Mesenchymal stem cell (in vitro differentiated cells and primary cell): Measurements from ENCODE around the gene PDE4A.
A peak's percentile ranks its signal among the peaks of the same experiment; 100 is the strongest.

Experiments
- DNase-seq: peaks from one replicate; pipeline ENCODE4 v3.0.0-alpha.2; 2013
- H2AFZ ChIP-seq: one replicate; pipeline ENCODE4 v1.6.1; 2013; ENCODE audit warnings: low read depth, mild to moderate bottlenecking, control low read depth, inconsistent platforms, low read length, moderate library complexity
- H2AK5ac ChIP-seq: 2 replicates; pipeline ENCODE4 v1.6.1; 2013; ENCODE audit warnings: low read length, moderate library complexity, mild to moderate bottlenecking, inconsistent platforms; ENCODE audit not compliant: severe bottlenecking
- H2BK120ac ChIP-seq: one replicate; pipeline ENCODE4 v1.6.1; 2013; ENCODE audit warnings: low read depth, mild to moderate bottlenecking, inconsistent platforms, low read length, moderate library complexity
- H2BK12ac ChIP-seq, 2 experiments: one replicate each; pipeline ENCODE4 v1.6.1; 2013; ENCODE audit warnings: inconsistent platforms in 2 of 2, low read length in 2 of 2, mild to moderate bottlenecking in 2 of 2, moderate library complexity in 2 of 2, control low read depth in 1 of 2
- H2BK15ac ChIP-seq: one replicate; pipeline ENCODE4 v1.6.1; 2013; ENCODE audit warnings: mild to moderate bottlenecking, low read depth, inconsistent platforms; ENCODE audit not compliant: poor library complexity, severe bottlenecking
- H2BK5ac ChIP-seq: 2 replicates; pipeline ENCODE4 v1.6.1; 2013; ENCODE audit warnings: low read depth, mild to moderate bottlenecking, low read length, control low read depth, inconsistent platforms; ENCODE audit not compliant: poor library complexity, severe bottlenecking
- H3K14ac ChIP-seq, 2 experiments: one replicate each; pipeline ENCODE4 v1.6.1; 2013; ENCODE audit warnings: inconsistent platforms in 2 of 2, low read length in 2 of 2, control low read depth in 1 of 2, mild to moderate bottlenecking in 1 of 2, moderate library complexity in 1 of 2
- H3K18ac ChIP-seq, 2 experiments: one replicate each; pipeline ENCODE4 v1.6.1; 2013; ENCODE audit warnings: inconsistent platforms in 2 of 2, low read length in 2 of 2, control low read depth in 1 of 2, low read depth in 1 of 2, mild to moderate bottlenecking in 1 of 2
- H3K23ac ChIP-seq, 2 experiments: one replicate each; pipeline ENCODE4 v1.6.1; 2013; ENCODE audit warnings: inconsistent platforms in 2 of 2, low read length in 2 of 2, mild to moderate bottlenecking in 2 of 2, moderate library complexity in 2 of 2, control low read depth in 1 of 2
- H3K27ac ChIP-seq: 2 replicates; pipeline ENCODE4 v1.5.1; 2013; ENCODE audit warnings: mild to moderate bottlenecking, moderate library complexity, low read length, control low read depth, inconsistent platforms; ENCODE audit not compliant: poor library complexity, severe bottlenecking
- H3K27me3 ChIP-seq, 2 experiments: 2 replicates each; pipeline versions ENCODE4 v1.6.1 to v1.7.0; 2013; ENCODE audit warnings: low read length in 2 of 2, mild to moderate bottlenecking in 2 of 2, moderate library complexity in 2 of 2, control low read depth in 1 of 2, inconsistent platforms in 1 of 2; ENCODE audit not compliant: control insufficient read depth in 1 of 2, insufficient read depth in 1 of 2
- H3K36me3 ChIP-seq, 2 experiments: 2 replicates each; pipeline versions ENCODE4 v1.6.1 to v1.7.0; 2013; ENCODE audit warnings: low read length in 2 of 2, control low read depth in 1 of 2, inconsistent platforms in 1 of 2, low read depth in 1 of 2, mild to moderate bottlenecking in 1 of 2; ENCODE audit not compliant: insufficient read depth in 2 of 2, control insufficient read depth in 1 of 2
- H3K4ac ChIP-seq, 2 experiments: one replicate each; pipeline ENCODE4 v1.6.1; 2013; ENCODE audit warnings: inconsistent platforms in 2 of 2, low read length in 2 of 2, mild to moderate bottlenecking in 2 of 2, moderate library complexity in 2 of 2, control low read depth in 1 of 2, low read depth in 1 of 2
- H3K4me1 ChIP-seq: 2 replicates; pipeline ENCODE4 v1.6.1; 2013; ENCODE audit warnings: low read depth, low read length, control low read depth; ENCODE audit not compliant: control insufficient read depth, insufficient read depth
- H3K4me2 ChIP-seq: 2 replicates; pipeline ENCODE4 v1.6.1; 2013; ENCODE audit warnings: low read length, mild to moderate bottlenecking, inconsistent platforms; ENCODE audit not compliant: poor library complexity, severe bottlenecking
- H3K4me3 ChIP-seq, 2 experiments: 2 replicates each; pipeline versions ENCODE4 v1.5.1 to v1.7.0; 2013; ENCODE audit warnings: low read length in 2 of 2, mild to moderate bottlenecking in 2 of 2, control low read depth in 1 of 2, low read depth in 1 of 2; ENCODE audit not compliant: insufficient read depth in 1 of 2
- H3K79me1 ChIP-seq: replicated peaks from 2 replicates; pipeline ENCODE4 v1.6.1; 2013; ENCODE audit warnings: mild to moderate bottlenecking, control low read depth, low read length, inconsistent platforms; ENCODE audit not compliant: poor library complexity, severe bottlenecking
- H3K9ac ChIP-seq: 2 replicates; pipeline ENCODE4 v1.7.0; 2013; ENCODE audit warnings: mild to moderate bottlenecking, low read length, moderate library complexity
- H3K9me3 ChIP-seq: 2 replicates; pipeline ENCODE4 v1.7.0; 2013; ENCODE audit warnings: mild to moderate bottlenecking, low read length; ENCODE audit not compliant: control insufficient read depth
- H4K8ac ChIP-seq: one replicate; pipeline ENCODE4 v1.6.1; 2013; ENCODE audit warnings: inconsistent platforms, mild to moderate bottlenecking, low read length, moderate library complexity
- H4K91ac ChIP-seq: one replicate; pipeline ENCODE4 v1.6.1; 2013; ENCODE audit warnings: mild to moderate bottlenecking, low read length, inconsistent platforms
- WGBS: methylation state at CpG from one replicate; pipeline ENCODE4 v1.1.7; 2013; ENCODE audit warnings: mixed read lengths; 5-methylcytosine and 5-hydroxymethylcytosine counted together

Gene PDE4A

DNA sequence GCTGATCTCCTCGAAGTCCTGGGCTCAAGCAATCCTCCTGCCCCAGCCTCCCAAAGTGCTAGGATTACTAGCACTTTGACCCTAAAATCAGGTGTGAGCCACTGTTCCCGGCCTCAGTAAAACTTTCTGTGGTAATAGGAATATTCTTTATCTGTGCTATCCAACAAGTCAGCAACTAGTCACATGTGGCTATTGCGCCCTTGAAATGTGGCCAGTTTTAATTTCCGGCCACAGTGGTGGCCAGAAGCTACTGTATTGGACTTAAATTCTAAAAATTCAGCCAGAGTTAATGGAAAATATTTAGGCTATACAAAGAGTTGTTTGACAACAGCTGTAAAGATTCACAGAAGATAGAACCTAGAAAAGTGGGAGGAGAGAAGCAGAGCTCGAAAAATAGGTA lies 52.9 kb downstream of the PDE4A start:
- H3K14ac ChIP-seq, result no peak overlapping the region
- no peaks in the 10 kb centered on the region for H3K27me3 ChIP-seq
- no peak overlapping the region for H2AFZ ChIP-seq
- H3K4me2 ChIP-seq, result no peak overlapping the region
- no peak overlapping the region for H3K4ac ChIP-seq
- no peaks in the 10 kb centered on the region for H3K36me3 ChIP-seq
- H3K9me3 ChIP-seq, result no peaks in the 10 kb centered on the region
- DNase-seq, result no peak
- no peak overlapping the region for H2AK5ac ChIP-seq
- H4K8ac ChIP-seq, result no peak overlapping the region
- H2BK120ac ChIP-seq, result no peak overlapping the region
- no peak overlapping the region for H3K18ac ChIP-seq
- H3K9ac ChIP-seq, result no peak overlapping the region
- no peak overlapping the region for H2BK15ac ChIP-seq
- H2BK5ac ChIP-seq, result no peak overlapping the region
- H3K4me3 ChIP-seq, result no peak overlapping the region
- H3K23ac ChIP-seq, result no peak overlapping the region
- 91% methylated on average over 4 of the region's 5 CpGs for WGBS
- H3K4me1 ChIP-seq, result no peaks in the 10 kb centered on the region
- H3K27ac ChIP-seq, result no peak overlapping the region
- no peak overlapping the region for H2BK12ac ChIP-seq
- no peaks in the 10 kb centered on the region for H3K79me1 ChIP-seq
- no peak overlapping the region for H4K91ac ChIP-seq

DNA sequence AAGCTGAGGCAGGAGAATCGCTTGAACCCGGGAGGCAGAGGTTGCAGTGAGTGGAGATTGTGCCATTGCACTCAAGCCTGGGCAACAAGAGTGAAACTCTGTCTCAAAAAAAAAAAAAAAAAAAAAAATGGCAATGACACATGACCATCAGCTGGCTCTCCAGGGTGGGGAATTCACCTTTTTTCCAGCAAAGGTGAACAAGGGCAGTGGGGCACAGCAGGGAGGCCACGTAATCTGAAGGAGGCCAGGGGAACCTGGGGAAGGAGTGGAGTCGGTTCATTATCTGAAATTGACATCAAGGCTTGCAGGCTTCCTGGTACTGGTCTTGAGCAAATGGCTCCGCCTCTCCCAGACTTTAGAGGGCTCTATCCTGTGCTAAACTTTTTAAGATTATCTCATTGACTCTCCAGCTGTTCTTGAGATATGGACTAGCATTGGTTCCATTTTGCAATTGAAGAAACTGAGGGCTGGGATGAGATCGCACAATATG lies 54.7 kb downstream of the PDE4A start:
- Histone ChIP-seq H4K91ac (no peak overlapping the region), H3K14ac (no peak overlapping the region), H3K9me3 (no peaks in the 10 kb centered on the region), H3K18ac (no peak overlapping the region), H2BK15ac (no peak overlapping the region), H3K27me3 (no peaks in the 10 kb centered on the region), H3K4me1 (peaks cover 6% of the 10 kb centered on the region), H3K4me3 (no peak overlapping the region), H3K4ac (no peak overlapping the region), H2BK120ac (no peak overlapping the region), H2AFZ (peak overlapping the region; percentile 11), H3K9ac (no peak overlapping the region), H2BK12ac (no peak overlapping the region), H3K4me2 (no peak overlapping the region), H3K36me3 (no peaks in the 10 kb centered on the region), H3K79me1 (no peaks in the 10 kb centered on the region), H2AK5ac (no peak overlapping the region), H3K23ac (no peak overlapping the region), H3K27ac (no peak overlapping the region), H4K8ac (no peak overlapping the region), H2BK5ac (no peak overlapping the region)
- DNase-seq, result no peak
- 76% methylated on average over 6 of the region's 6 CpGs for WGBS

DNA sequence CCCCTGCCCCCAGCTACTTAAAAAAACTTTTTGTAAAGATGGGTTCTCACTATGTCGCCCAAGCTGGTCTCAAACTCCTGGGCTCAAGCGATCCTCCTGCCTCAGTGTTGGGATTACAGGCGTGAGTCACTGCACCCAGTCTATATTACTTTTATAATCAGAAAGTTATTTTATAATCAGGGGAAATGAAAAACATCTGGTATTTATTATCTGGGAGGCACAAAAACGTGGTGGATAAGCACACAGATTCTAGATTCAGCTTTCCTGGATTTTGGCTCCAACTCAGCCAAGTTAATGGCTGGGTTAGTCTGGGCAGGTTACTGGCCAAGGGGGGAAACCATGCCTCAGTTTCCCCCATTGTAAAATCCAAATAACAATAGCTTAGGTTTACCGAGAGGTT lies 58.1 kb downstream of the PDE4A start:
- H3K9ac ChIP-seq, result peak overlapping the region; percentile 82
- WGBS, result 31% methylated on average over 3 of the region's 5 CpGs
- H3K9me3 ChIP-seq, result no peaks in the 10 kb centered on the region
- no peak overlapping the region for H2AK5ac ChIP-seq
- no peak overlapping the region for H2AFZ ChIP-seq
- no peak overlapping the region for H2BK5ac ChIP-seq
- peak overlapping the region in 1 of 2 experiments; percentile 70 for H3K4me3 ChIP-seq
- no peak for DNase-seq
- H3K4me2 ChIP-seq, result no peak overlapping the region
- H3K23ac ChIP-seq, result no peak overlapping the region
- no peak overlapping the region for H4K8ac ChIP-seq
- H3K4me1 ChIP-seq, result peaks cover 6% of the 10 kb centered on the region
- no peaks in the 10 kb centered on the region for H3K79me1 ChIP-seq
- peaks cover 0 to 5% of the 10 kb centered on the region in 2 experiments for H3K36me3 ChIP-seq
- no peaks in the 10 kb centered on the region for H3K27me3 ChIP-seq
- H2BK15ac ChIP-seq, result no peak overlapping the region
- H4K91ac ChIP-seq, result no peak overlapping the region
- H3K18ac ChIP-seq, result no peak overlapping the region
- H3K14ac ChIP-seq, result no peak overlapping the region
- no peak overlapping the region for H3K4ac ChIP-seq
- H3K27ac ChIP-seq, result no peak overlapping the region
- H2BK120ac ChIP-seq, result no peak overlapping the region
- no peak overlapping the region for H2BK12ac ChIP-seq

DNA sequence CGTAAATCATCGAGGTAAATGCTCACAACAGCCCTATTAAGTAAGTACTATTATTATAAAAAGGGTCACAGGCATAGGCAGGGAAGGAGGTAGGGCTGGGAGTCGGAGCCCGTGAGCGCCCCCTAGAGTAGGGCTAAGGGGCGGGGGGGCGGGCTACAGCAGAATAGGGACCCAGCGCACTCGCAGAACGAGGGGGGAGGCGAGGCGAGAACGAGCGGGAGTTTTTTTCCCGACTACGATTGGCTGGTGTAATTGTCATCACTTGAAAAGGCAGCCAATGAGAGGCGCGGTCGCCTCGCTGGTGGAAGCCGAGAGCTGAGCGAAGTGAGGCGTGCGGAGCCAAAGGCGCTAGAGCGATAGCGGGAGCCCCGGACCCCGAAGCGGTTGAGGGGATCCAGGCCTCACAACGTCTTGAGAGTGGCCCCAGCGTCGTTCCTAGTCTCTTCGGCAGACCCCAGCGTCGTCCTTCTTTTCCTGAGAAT lies 58.6 kb downstream of the PDE4A start:
- WGBS, result 7% methylated on average over 32 of the region's 36 CpGs

More for the DNA sequence above, 58.6 kb downstream of the PDE4A start:
- Histone ChIP-seq H2BK5ac (no peak overlapping the region), H2AFZ (no peak overlapping the region), H3K36me3 (peaks cover 2 to 5% of the 10 kb centered on the region in 2 experiments), H3K27ac (no peak overlapping the region), H2BK15ac (no peak overlapping the region), H3K4ac (no peak overlapping the region), H4K91ac (no peak overlapping the region), H3K79me1 (no peaks in the 10 kb centered on the region), H3K23ac (no peak overlapping the region), H3K27me3 (no peaks in the 10 kb centered on the region), H3K14ac (no peak overlapping the region), H2BK12ac (no peak overlapping the region), H2BK120ac (no peak overlapping the region), H3K4me1 (peaks cover 6% of the 10 kb centered on the region), H3K4me2 (peak overlapping the region; percentile 1), H3K4me3 (peak overlapping the region in 1 of 2 experiments; percentile 78), H3K9ac (peak overlapping the region; percentile 91), H3K18ac (no peak overlapping the region), H2AK5ac (no peak overlapping the region), H4K8ac (no peak overlapping the region), H3K9me3 (no peaks in the 10 kb centered on the region)
- DNase-seq, result peak; percentile 84
